ENCODE measurements around the gene ITPKC.
A peak's percentile ranks its signal among the peaks of the same experiment; 100 is the strongest.

ITPKC gene

DNA sequence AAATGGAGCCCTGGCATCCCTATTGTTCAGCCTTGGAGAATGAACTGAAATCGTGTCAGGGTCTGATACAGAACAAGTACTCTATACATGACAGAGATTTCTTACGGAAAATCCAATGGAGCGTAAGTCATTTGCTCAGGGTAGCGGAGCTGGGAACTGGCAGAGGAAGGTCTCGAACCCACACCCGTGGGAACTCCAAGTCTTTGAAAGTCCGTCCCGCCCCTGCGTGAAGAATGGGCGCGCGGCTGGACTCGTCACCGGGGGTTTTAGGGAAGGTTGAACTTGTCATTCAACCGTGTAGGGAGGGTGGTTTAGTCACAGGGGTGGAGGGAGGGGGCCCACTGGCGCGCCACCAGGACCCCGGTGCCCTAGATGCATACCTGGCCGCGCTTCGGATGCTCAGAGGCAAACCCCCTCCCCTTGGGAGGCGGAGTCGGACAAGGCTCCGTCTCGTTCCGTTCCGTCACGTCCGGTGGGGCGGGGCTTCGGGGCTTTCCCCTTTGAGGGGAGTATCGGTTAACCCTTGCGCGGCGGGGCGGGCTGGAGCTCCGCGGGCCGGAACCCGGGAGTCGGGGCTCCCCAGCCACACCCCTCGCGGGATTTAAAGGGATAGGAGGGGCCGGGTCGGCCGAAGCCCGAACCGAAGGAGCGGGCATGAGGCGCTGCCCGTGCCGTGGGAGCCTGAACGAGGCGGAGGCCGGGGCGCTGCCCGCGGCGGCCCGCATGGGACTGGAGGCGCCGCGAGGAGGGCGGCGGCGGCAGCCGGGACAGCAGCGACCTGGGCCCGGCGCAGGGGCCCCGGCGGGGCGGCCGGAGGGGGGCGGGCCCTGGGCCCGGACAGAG lies at the start of gene ITPKC, which contains the start of gene COQ8B:
Gene ITPKC, plus strand, starts transcription at position 631 of the 843 bp plus-strand sequence. Its CDS starts 24 bp downstream, at position 655.
Gene COQ8B, minus strand, starts transcription at position 405 of the 843 bp plus-strand sequence. CDS start 2,254 bp downstream, outside the sequence.
- peak; percentile 98 for DNase-seq (ENCODE audit: low spot score)

DNA sequence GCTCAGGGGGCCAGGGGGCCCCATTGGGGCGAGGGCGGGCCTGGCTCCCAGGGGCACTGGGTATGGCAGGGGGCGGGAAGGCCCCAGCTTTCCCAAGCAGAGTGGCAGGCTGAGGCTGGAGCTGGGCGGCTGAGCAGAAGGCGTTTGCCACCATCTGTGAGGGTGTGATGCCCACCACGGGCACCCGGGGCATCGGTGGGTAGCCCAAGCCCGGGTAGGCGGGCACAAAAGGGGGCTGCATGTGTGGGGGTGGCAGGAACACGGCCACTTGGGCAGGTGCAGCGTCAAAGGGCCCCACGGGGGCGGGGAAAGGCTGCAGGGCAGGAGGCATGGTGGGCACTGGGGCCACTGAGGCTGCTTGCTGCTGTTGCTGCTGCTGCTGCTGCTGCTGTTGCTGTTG lies 49.3 kb upstream of the ITPKC start:
- DNase-seq (ENCODE audit: low spot score) = no peak

DNA sequence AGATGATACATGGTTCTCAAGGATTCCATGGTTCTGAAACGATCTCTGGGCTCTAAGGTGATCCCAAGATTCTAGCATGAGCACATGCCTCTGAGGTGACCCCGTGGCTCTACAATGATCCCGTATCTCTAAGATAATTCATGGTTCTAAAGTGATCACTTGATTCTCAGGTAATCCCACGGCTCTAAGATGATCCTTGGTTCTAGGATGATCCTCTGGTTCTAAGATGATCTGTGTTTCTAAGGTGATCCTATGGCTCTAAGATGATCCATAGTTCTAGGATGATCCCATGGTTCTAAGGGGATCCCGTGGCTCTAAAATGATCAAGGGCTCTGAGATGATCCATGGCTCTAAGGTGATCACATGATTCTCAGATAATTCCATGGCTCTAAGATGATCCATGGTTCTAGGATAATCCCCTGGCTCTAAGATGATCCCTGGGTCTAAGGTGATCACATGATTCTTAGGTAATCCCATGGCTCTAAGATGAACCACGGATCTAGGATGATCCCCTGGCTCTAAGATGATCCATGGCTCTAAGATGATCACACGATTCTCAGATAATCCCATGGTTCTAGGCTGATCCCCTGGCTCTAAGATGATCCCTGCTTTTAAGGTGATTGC lies 47.8 kb upstream of the ITPKC start:
- no peak for DNase-seq (ENCODE audit: low spot score)

DNA sequence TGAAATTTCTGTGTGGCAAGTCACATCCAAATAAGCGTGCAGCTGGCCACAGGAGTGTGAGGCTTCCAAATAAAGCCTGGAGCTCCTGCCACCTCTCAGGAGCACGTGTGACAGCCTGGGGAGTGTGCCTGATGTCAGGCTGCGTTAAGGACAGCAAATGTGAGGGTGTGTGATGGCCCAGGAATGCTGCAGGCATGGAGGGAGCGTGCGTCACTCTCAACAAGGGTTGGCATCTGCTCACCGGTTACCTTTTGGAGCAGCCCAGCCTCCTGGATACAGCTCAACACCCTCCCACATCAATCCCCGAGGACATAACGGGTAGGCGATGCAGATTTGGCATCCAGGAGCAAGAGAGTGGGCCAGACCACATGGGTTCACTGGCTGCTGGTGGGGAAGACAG lies 45.5 kb upstream of the ITPKC start:
- DNase-seq (ENCODE audit: low spot score) = no peak

DNA sequence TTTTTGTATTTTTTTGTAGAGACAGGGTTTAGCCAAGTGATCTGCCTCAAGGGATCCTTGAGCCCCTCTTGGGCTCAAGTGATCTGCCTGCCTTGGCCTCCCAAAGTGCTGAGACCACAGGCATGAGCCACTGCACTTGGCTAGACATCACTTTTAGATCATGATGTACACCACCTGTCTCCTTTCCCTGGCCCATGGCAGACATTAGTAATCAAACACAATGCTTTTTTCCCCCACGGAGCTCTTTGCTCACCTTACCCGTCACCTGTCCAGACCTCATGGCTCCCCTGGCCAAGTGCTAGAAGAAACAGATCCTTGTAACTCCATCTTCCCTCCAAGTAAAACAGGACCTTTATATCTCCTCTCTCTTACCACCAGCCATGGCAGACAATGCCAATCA lies 44.9 kb upstream of the ITPKC start:
- DNase-seq (ENCODE audit: low spot score) = no peak

DNA sequence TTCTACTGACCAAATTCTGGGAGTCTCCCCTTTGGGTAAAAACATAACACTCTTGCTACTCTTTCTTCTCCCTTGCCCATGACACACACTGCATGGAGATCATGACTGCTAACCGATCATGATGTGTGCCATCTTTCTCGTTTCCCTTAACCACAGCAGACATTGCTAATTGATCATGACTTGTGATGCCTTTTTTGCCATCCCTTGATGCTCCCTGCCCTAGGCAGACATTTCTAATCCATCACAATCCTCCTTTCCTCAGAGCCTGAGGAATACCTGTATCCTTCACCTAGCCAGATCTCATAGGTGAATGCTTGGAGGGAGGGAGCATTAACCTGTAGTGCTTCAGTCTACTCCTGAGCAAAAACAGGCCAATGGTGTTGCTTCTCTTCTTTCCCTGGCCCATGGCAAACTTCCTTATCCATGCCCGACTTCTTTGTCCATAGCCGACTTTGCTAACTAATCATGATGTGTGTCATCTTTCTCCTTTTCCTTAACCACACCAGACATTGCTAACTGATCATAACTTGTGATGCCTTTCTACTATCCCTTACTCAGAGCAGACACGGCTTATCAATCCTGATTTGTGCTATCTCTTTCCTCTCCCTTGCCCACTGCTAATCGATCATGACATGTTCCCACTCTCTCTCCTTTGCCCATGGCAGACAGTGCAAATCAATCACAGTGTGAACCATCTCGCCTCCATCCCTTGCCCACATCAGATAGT lies 44.2 kb upstream of the ITPKC start:
- no peak for DNase-seq (ENCODE audit: low spot score)

DNA sequence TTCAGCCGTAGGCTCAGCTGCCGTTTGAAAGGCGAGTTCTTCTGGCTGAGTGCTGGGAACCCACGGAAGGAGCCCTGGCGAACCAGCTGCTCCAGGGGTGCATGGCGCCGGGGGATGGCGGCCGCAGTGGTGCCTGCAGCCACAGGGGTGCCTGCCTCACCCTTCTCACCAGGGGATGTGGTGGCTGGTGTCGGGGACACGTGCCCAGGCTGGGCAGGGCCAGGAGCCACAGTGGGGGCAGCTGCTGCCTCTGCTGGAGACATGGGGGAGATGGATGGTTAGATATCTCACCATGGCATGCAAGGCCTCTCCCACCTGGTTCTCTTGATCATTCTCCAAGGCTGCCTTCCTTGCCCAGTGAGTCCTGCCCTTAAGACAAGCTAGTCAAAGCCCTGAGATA lies 43.5 kb upstream of the ITPKC start:
- no peak for DNase-seq (ENCODE audit: low spot score)

DNA sequence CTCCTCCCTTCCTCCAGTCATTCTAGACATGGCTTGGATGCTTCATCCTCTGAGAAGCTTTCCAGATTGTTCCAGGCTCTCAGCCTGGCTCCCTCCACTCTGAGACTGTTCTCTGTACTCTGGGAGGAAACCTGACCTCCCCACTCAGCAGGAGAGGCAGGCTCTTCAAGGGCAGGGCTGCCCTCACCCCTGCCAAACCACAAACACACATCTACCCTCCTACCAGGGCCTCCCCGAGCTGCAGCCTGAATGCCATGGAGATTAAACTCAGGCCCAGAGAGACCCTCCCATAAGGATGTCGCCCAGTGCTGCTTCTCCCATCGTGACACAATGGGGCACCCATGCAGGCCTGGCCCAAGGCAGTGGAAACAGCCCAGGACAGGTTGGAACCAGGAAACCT lies 42.6 kb upstream of the ITPKC start:
- no peak for DNase-seq (ENCODE audit: low spot score)

DNA sequence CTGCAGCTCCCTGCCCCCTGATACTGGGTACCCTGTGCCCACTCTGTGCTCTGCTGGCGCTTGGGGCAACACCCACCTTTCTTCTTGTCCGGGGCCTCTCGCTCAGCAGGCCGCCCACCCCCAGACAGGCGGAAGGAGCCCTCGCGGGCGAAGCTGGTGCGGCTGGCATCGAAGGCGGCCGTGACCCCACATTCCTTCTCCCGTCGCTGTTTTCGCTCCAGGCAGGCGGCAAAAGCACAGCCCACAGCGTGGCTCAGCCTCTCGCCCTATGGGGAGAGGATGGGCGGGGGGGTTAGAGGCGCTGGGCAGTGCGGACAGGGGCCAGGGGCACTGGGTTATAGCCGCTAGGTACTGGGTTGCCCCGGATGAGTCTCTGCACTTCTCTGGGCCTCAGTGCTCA lies 39.8 kb upstream of the ITPKC start:
- no peak for DNase-seq (ENCODE audit: low spot score)

DNA sequence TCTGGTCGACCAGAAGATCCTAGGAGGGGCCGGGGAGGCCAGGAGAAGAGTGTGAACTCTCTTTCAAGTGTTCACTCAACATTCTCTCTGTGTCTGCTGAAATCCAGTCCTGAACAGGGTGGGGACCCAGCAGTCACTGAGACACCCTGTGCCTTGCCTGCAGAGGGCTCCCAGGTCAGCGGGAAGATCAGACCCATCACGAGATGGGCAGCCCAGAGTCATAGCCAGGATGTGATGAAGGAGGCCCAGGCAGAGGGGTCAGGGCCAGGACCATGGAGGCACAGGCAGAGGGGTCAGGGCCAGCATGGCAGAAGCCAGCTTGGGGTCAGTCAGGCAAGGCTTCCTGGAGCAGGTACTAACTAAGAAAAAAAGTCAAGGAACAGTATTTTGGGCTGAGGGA lies 35.9 kb upstream of the ITPKC start:
- no peak for DNase-seq (ENCODE audit: low spot score)

DNA sequence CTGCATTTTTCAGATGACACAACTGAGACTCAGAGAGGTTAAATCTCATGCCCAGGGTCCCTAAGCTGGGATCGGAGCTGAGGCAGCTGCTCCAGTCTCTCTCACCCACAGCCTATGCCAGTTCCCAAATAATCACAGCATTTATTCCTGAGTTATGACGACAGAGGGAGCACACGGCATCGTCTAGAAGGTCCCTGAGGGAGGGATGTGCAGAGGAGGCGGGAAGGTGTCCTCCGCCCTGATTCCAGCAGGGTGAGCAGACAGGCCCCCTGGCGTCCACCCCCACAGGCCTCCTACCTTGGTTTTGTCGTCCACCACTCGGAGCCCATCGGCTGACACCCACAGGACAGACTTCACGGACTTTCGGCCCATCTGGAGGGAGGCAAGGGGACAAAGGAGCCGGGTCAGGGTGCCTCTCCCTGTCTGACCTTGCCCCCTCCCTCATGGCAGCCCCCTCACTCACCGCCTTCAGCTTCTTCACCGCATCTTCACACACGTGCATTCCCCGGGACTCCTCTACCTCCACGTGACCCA lies 34.4 kb upstream of the ITPKC start:
- no peak for DNase-seq (ENCODE audit: low spot score)

DNA sequence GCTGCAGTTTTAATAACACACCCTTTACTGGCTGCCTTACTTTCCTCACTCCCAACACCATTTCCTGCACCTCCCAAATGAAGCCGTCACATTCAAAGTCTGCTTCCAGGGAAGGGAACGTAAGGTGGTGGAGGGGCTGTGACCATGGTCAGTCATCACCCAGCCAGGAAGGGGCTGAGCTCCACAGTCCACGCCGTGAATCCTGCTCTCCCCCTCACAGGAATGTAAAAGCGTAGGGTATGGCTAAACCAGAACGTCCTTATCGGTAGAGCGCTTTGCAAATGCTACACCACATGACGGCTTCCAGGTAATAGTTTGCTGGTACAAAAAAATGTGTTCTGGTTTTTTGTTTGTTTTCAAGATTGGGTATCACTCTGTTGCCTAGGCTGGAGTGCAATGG lies 33.5 kb upstream of the ITPKC start:
- DNase-seq (ENCODE audit: low spot score) = no peak

DNA sequence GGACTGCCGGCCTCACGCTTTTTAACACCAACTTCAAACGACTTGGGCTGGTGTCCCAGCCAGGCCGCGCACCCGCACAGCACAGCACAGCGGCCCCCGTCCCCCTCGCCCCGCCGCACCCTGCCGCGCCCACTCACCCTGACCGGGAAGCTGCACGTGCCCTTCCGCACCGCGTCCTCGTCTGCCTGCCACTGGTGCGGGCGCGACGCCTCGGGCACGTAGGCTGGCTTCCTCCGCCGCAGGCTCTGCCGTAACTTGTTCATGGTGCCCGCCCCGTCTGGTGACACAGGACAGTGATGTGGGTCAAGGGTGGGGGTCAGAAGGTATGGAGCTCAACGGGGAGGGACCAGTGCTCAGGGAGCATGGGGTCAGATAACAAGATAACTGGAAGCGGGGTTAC lies 32.6 kb upstream of the ITPKC start:
- no peak for DNase-seq (ENCODE audit: low spot score)

DNA sequence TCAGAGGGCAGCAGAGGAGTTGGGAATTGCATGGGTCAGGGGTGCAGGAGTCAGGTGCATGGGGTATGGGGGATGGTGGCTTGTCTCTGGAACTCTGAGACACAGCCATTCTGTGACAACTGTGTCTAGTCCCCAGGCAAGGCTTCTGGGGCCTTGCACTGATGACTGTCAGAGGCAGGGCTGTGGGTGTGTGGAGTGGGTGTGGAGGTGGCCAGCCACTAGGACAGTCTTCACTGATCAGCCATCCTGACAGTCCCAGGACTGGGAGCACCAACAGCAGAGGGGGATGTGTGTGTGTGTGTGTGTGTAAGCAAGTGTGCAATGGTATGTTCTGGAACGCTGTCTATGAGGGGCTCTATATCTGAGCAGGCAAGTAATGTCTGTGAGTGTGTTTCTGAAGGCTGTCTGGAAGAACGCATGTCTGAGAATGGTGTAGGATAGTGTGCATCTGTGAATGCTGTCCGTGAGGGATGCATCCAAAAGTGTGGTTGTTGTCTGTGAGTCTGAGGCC lies 31.8 kb upstream of the ITPKC start:
- DNase-seq (ENCODE audit: low spot score) = no peak

DNA sequence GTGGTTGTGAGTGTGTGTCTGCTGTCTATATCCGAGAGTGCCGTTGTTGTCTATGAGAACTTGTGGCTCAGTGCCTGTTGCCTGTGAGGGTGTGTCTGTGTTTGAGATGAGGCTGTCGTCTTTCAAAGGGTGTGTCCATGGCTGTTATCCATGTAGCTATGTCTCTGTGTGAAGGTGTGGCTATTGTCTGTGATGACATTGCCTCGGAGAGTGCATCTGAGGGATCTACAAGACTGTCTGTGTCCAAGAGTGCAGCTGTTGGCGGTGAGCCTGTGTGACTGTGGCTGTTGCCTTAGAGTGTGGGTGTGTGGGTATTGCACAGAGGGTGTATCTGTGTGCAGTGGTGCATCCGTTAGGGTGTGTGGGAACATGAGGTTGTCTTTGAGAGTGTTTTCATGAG lies 31.3 kb upstream of the ITPKC start:
- DNase-seq (ENCODE audit: low spot score) = no peak

DNA sequence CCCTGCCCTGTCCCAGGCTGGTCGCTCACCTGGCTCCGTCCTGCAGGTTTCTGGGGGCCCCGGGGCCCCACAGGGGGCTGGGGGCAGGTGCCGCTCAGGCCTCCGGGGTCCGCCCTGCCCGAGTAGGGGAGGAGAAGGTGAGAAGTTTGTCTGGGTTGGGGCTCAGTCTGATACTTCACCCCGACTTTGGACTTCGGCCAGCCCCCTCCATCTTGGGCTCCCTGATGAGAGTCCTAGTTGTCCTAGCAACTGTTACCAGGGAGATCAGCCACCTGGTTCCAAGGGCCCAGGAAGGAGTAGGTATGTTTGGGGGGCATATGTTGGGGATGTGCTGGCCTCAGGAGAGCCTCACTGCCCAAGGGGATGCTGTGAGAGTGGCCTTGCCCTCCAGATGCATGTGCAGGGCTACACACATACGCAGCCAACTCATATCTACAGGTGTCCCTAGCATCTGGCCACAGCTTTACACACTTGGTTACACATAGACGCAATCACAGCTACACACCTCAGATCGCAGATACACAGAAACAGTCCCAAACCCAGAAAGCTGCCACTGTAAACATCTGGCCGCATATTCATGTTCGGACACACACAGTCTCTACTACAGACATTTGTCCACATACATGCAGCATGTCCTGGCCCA lies 29.9 kb upstream of the ITPKC start:
- no peak for DNase-seq (ENCODE audit: low spot score)

DNA sequence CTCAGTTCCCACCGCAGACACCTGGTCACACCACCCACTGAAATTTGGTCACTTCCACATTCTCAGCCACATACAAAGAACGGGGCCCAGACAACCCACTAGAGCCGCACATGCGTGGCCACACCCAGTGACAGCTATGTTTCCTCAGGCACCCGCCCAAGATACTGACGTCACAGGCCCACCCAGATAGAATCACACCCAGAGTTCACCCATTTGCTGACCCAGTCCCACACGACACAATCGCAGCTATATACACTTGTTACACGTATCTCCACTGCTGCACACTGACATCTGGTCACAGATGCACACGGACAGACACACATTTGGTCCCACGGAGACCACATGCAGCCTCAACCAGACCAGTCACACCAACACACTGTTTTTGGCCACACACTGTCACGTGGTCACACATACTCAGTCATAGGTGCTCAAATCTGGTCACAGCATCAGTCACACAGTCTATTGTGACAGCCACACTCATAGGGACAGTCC lies 29.3 kb upstream of the ITPKC start:
- DNase-seq (ENCODE audit: low spot score) = no peak

DNA sequence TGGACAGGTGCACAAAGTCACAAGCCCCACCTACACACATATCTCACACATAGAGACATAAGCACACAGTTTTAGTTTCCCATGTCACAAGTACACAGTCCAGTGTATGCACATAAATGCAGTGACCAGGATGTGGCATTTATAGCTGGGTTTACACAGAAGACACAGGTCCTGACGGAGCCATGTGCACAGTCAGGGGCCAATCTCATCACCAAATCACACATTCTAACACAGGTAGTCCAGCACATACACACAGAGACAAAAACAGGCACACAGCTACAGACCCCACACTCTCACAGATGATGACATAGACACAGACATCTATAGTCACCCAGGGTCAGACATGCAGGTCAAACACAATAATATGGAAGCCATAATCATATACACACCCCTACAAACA lies 28.6 kb upstream of the ITPKC start:
- no peak for DNase-seq (ENCODE audit: low spot score)

DNA sequence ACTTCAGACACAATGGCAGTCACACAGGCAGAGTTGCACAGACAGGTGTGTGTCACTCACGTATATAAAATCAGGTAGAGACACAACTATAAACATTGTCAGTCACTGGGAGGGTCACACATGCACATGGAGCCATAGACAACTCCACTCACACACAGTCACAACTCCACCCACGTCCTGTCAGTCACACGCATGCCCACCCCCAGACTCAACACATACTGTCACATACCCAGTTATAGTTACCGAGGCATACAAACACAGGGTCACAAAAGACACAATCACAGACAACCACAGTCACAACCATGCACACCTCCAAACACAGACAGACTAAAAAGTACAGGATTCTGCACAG lies 27.9 kb upstream of the ITPKC start:
- DNase-seq (ENCODE audit: low spot score) = no peak

DNA sequence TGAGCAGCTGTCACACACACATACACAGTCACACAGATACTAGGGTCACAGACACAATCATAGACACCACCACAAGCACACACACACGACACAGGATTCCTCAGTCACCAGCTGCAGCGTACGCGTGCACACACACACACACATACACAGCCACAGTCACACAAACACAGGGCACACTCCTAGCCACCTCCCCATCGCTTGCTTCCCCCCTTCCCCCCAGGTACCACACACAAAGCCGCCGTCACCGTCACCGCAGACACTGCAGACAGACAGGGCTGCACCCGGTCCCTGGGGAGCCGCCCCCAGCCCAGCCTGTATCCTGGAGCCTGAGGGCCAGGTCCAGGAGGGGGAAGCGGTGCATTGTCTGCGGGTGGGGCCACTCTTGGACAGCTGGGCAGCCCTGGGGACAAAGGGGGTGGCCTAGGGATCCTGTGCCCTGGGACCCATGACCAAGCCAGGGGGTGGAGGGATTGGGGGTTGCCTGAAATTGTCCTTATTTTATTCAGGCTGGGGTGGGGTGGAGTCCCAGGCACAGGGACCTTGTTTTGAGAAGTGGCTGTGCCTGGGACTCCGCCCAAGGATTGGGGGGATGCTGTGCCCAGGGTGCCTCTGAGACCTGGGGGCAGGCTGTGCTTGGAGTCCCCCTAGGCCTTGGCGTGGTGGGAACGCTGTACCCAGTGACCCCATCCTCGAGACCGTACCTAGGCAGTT lies 27.4 kb upstream of the ITPKC start:
- DNase-seq (ENCODE audit: low spot score) = no peak

DNA sequence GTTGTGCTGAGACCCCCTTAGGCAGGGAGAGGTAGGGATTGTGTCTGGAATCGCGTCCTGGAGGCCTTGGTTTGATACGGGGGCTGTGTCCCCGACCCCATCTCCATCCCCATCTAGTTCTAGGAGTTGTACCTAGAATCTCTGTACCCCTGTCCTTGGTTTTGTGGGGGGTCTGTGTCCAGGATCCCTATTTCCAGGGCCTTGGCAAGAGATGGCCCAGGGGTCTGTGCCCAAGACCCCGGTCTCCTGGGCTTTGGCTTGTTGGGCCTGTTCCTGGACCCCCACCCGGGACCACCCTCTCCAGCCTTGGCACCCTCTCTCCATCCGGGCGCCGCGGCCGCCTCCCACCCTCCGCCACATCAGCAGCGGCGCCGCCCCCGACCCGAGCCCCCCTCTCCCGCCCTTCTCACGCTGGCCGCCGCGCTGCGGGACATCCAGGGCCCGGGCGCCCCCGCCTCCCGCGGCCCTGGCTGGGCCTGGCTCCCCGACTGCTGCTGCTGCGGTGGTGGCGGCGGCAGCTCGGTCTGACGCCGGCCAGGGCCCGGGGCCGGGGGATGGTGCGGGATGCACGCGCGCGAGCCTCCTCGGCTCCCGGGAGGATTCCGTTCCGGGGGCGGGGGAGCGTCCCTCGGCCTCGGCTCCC lies 26.7 kb upstream of the ITPKC start, which contains the start of gene NUMBL:
Gene NUMBL, minus strand, starts transcription at position 602 of the 643 bp plus-strand sequence. Its CDS starts 168 bp downstream, at position 434.
- no peak for DNase-seq (ENCODE audit: low spot score)

All from SW480 (cell line).